RWPE2 (cell line): ENCODE results near the gene FTMT.
"Not testable (repeated sequence)": the region's sequence is repeated elsewhere in the genome, so short reads cannot be mapped to it uniquely, and the experiment has no call there.

ENCODE experiments used
- ATAC-seq: fragments of 200-7000 bp; cut with Tn5 transposase; 3 replicates; pipeline ENCODE4 v1.9.1; 2021; ENCODE audit warnings: low read depth
- DNase-seq: peaks from one replicate; pipeline ENCODE4 v3.0.0-alpha.2; 2020; ENCODE audit warnings: low spot score
- H3K27ac ChIP-seq: fragments of 450-650 bp; 2 replicates; pipeline ENCODE4 v1.5.1; 2017; ENCODE audit warnings: mild to moderate bottlenecking; ENCODE audit not compliant: poor library complexity, severe bottlenecking
- H3K27me3 ChIP-seq: fragments of 250-450 bp; sonication (Bioruptor Pico); 2 replicates; pipeline ENCODE4 v1.5.1; 2021; ENCODE audit warnings: mild to moderate bottlenecking, moderate library complexity; ENCODE audit not compliant: insufficient read depth, poor library complexity, severe bottlenecking
- H3K36me3 ChIP-seq: fragments of 250-450 bp; sonication (Bioruptor Pico); 2 replicates; pipeline ENCODE4 v1.5.1; 2020; ENCODE audit warnings: low read depth, mild to moderate bottlenecking, moderate library complexity
- H3K4me1 ChIP-seq: fragments of 250-450 bp; sonication (Bioruptor Pico); 2 replicates; pipeline ENCODE4 v1.5.1; 2021; ENCODE audit warnings: mild to moderate bottlenecking, moderate library complexity; ENCODE audit not compliant: insufficient read depth, poor library complexity, severe bottlenecking
- H3K4me3 ChIP-seq: fragments of 250-450 bp; sonication (Bioruptor Pico); 2 replicates; pipeline ENCODE4 v1.5.1; 2021; ENCODE audit warnings: mild to moderate bottlenecking, moderate library complexity; ENCODE audit not compliant: severe bottlenecking
- H3K9me3 ChIP-seq: fragments of 250-450 bp; sonication (Bioruptor Pico); 2 replicates; pipeline ENCODE4 v1.5.1; 2021; ENCODE audit warnings: mild to moderate bottlenecking, moderate library complexity; ENCODE audit not compliant: severe bottlenecking
- CTCF ChIP-seq: fragments of 450-650 bp; IDR thresholded peaks from one replicate; pipeline ENCODE4 v1.5.1; 2017; ENCODE audit warnings: mild to moderate bottlenecking, moderate library complexity; ENCODE audit not compliant: poor library complexity, severe bottlenecking

The FTMT gene

DNA sequence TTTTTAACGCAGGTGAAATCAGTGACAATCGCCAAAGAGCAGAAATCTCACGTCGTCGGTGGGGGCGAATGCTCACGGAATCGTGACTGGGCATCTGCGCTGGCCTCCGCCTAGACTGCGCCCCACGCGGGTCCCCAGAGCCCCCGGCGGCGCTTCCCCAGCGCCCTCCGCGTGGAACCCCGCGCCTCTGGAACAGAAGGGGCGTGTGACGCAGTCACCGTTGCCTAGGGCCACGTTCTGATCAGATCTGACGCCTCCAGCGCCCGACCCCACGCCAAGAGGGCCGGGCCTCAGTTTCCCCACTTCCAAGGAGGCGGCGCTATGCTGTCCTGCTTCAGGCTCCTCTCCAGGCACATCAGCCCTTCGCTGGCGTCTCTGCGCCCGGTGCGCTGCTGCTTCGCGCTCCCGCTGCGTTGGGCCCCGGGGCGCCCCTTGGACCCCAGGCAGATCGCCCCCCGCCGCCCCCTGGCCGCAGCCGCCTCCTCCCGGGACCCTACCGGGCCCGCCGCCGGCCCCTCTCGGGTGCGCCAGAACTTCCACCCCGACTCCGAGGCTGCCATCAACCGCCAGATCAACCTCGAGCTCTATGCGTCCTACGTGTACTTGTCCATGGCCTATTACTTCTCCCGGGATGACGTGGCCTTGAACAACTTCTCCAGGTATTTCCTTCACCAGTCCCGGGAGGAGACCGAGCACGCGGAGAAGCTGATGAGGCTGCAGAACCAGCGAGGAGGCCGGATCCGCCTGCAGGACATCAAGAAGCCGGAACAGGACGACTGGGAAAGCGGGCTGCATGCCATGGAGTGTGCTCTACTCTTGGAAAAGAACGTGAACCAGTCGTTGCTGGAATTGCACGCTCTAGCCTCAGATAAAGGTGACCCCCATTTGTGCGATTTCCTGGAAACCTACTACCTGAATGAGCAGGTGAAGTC, at the start of gene FTMT:
Gene FTMT (plus strand): TSS at position 240 of the 932 bp plus-strand sequence. CDS start 82 bp downstream, at position 322.
- no peak for DNase-seq
- Histone ChIP-seq H3K9me3 (no peaks in the 10 kb centered on the region), H3K36me3 (no peaks in the 10 kb centered on the region), H3K4me3 (no peak within 1 kb of the TSS), H3K27ac (no peak within 1 kb of the TSS), H3K4me1 (no peaks in the 10 kb centered on the region), H3K27me3 (peaks cover 8% of the 10 kb centered on the region)
- no peak for TF ChIP-seq CTCF
- no peak for ATAC-seq

GRCh38 chr5:121805251-121805650, 46.4 kb upstream of the FTMT start:
- H3K27me3 ChIP-seq, DNase-seq, H3K4me1 ChIP-seq, H3K27ac ChIP-seq, H3K4me3 ChIP-seq, ATAC-seq, H3K9me3 ChIP-seq, H3K36me3 ChIP-seq: not testable (repeated sequence)

GRCh38 chr5:121805911-121806310, 45.8 kb upstream of the FTMT start:
- Histone ChIP-seq H3K4me3 (no peak overlapping the region), H3K27me3 (peaks cover 3% of the 10 kb centered on the region), H3K9me3 (no peaks in the 10 kb centered on the region), H3K4me1 (no peaks in the 10 kb centered on the region), H3K27ac (no peak overlapping the region), H3K36me3 (no peaks in the 10 kb centered on the region)
- DNase-seq: no peak
- TF ChIP-seq CTCF: no peak
- no peak for ATAC-seq

GRCh38 chr5:121816164-121816563, 35.5 kb upstream of the FTMT start:
- no peaks in the 10 kb centered on the region for H3K36me3 ChIP-seq
- H3K27me3 ChIP-seq: peaks cover 5% of the 10 kb centered on the region
- no peak for TF ChIP-seq CTCF
- DNase-seq: no peak
- no peaks in the 10 kb centered on the region for H3K4me1 ChIP-seq
- no peak overlapping the region for H3K27ac ChIP-seq
- ATAC-seq: no peak
- H3K9me3 ChIP-seq: no peaks in the 10 kb centered on the region
- no peak overlapping the region for H3K4me3 ChIP-seq

DNA sequence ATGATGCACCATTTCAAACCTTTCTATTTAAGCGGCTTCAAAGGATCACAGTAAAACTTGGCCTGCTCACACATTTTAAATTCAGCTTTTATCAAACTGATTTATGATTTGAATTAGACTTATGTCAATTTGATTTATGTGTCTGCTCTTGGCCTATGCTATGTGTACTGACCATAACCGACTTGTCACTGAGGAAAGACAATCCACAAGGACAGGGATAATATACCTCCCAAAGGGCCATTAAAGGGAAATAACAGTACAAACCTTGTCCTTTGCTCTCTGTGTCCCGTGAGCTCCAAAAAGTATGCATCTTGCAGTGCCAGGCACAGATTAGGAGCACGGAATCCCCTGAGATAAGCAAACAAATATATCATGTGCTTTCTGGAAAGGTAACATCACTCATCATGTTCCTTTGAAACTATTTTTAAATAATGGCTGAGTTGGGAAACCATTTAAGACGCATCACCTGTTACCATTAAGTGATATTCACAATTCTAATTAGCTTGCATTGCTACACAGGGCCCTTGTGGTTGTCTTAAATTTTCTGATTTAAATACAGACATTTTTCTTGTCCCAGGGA, 31.9 kb upstream of the FTMT start:
- Histone ChIP-seq H3K36me3 (no peaks in the 10 kb centered on the region), H3K27me3 (peaks cover 5% of the 10 kb centered on the region), H3K4me3 (no peak overlapping the region), H3K9me3 (no peaks in the 10 kb centered on the region), H3K4me1 (no peaks in the 10 kb centered on the region), H3K27ac (no peak overlapping the region)
- TF ChIP-seq CTCF: no peak
- DNase-seq (no peak), ATAC-seq (no peak)
